ENCODE data around the gene MAL. TPM values are rescaled to one million over a fixed set of nuclear protein-coding genes. Genes with fewer than 3 reads are reported as not detected.

The MAL gene
- total RNA-seq, 1 donor from 2014 or later = 0.41 TPM

DNA sequence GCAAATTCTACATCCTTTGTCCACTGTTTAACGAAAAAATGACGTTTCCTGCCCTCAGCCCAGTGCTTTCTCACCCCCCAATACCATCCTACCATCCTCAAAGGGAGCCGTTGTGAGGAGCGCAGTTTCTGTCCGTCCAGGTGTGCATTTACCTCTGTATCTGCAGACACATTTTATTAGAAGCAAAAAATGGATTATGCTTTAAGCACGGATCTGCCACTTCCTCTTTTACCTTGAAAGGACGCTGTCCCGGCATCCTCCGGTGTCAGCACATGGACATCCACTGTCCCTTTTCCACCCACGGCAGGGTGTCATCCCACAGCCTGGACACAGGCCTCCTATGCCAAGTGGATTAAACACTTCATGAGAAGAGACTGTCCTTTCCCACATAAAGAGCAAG, 7.2 kb upstream of the MAL start:
- DNase-seq (ENCODE audit: low read depth) (no peak), FAIRE-seq (no peak)
- H3K4me1 Mint-ChIP-seq (ENCODE audit: low read depth, unreplicated experiment) = no peaks in the 10 kb centered on the region
- H3K27me3 Mint-ChIP-seq (ENCODE audit: low read depth, unreplicated experiment) = peaks cover 75% of the 10 kb centered on the region
- H3K4me2 ChIP-seq (ENCODE audit: low read length) = no peak overlapping the region
- H3K9me3 ChIP-seq (ENCODE audit: insufficient read depth, low read depth, low read length) = no peaks in the 10 kb centered on the region
- H2AFZ ChIP-seq (ENCODE audit: low read depth, low read length) = no peak overlapping the region
- H3K9me3 Mint-ChIP-seq (ENCODE audit: unreplicated experiment) = no peaks in the 10 kb centered on the region
- H3K4me3 ChIP-seq (ENCODE audit: insufficient read depth, low read depth, low read length) = no peak overlapping the region
- peaks cover 24% of the 10 kb centered on the region for H3K27me3 ChIP-seq (ENCODE audit: insufficient read depth, low read length)
- H3K4me1 ChIP-seq (ENCODE audit: insufficient read depth, low read length) = no peaks in the 10 kb centered on the region
- H3K36me3 ChIP-seq (ENCODE audit: insufficient read depth, low read length) = no peaks in the 10 kb centered on the region
- H3K27ac ChIP-seq (ENCODE audit: low read depth, low read length) = no peak overlapping the region
- no peak overlapping the region for H3K4me3 Mint-ChIP-seq (ENCODE audit: unreplicated experiment)
- H3K79me2 ChIP-seq (ENCODE audit: insufficient read depth, low read length) = no peaks in the 10 kb centered on the region
- no peak overlapping the region for H3K27ac Mint-ChIP-seq (ENCODE audit: unreplicated experiment)
- no peaks in the 10 kb centered on the region for H4K20me1 ChIP-seq (ENCODE audit: insufficient read depth, low read length)
- H3K9ac ChIP-seq (ENCODE audit: low read length) = no peak overlapping the region
- no peak for TF ChIP-seq EZH2 (IDR thresholded peaks at IDR 0.05; ENCODE audit: insufficient read depth, low read length)
- TF ChIP-seq, protein P1, sequence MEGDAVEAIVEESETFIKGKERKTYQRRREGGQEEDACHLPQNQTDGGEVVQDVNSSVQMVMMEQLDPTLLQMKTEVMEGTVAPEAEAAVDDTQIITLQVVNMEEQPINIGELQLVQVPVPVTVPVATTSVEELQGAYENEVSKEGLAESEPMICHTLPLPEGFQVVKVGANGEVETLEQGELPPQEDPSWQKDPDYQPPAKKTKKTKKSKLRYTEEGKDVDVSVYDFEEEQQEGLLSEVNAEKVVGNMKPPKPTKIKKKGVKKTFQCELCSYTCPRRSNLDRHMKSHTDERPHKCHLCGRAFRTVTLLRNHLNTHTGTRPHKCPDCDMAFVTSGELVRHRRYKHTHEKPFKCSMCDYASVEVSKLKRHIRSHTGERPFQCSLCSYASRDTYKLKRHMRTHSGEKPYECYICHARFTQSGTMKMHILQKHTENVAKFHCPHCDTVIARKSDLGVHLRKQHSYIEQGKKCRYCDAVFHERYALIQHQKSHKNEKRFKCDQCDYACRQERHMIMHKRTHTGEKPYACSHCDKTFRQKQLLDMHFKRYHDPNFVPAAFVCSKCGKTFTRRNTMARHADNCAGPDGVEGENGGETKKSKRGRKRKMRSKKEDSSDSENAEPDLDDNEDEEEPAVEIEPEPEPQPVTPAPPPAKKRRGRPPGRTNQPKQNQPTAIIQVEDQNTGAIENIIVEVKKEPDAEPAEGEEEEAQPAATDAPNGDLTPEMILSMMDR (IDR thresholded peaks at IDR 0.05; ENCODE audit: insufficient read depth, low read depth, low read length) = no peak
- no peaks in the 10 kb centered on the region for H3K36me3 Mint-ChIP-seq (ENCODE audit: low read depth, unreplicated experiment)

DNA sequence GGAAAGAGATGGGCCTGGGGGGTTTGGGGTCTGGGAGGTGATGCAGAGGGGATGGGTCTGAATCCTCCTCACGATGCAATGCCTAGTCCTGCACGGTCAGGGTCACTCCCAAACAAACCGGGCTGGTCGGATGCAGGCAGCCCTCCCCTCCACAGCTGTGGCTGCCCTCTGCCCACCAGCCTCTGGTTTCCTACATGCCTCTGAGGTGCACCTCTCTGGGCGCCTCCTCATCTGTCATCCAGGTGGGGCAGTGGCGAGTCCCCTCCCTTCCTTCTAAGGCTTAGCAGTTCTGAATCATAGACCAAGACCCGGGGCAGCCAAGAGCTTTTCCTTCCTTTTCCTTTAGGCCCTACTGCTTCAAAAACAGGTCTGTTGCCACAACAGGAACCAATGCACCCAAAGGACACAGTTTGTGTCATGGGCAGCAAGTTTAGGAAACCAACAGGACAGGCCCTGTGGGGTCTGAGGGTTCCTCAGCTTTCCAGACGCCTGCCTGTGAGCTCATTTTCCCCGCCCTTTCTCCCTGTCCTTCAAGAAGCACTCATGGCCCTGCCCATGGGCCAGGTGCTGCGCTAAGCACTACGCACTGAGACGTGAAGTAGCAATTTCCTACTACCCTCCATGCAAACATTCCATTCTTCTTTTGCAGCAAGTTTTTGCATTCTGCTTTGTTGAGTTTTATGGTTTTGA, 6.5 kb upstream of the MAL start:
- no peaks in the 10 kb centered on the region for H3K36me3 Mint-ChIP-seq (ENCODE audit: low read depth, unreplicated experiment)
- FAIRE-seq (no peak), DNase-seq (ENCODE audit: low read depth) (no peak)
- Histone ChIP-seq H3K27me3 (ENCODE audit: insufficient read depth, low read length) (peaks cover 31% of the 10 kb centered on the region), H3K79me2 (ENCODE audit: insufficient read depth, low read length) (no peaks in the 10 kb centered on the region), H4K20me1 (ENCODE audit: insufficient read depth, low read length) (no peaks in the 10 kb centered on the region), H3K9me3 (ENCODE audit: insufficient read depth, low read depth, low read length) (no peaks in the 10 kb centered on the region), H3K9ac (ENCODE audit: low read length) (no peak overlapping the region), H3K36me3 (ENCODE audit: insufficient read depth, low read length) (no peaks in the 10 kb centered on the region), H3K4me2 (ENCODE audit: low read length) (no peak overlapping the region), H2AFZ (ENCODE audit: low read depth, low read length) (no peak overlapping the region), H3K4me1 (ENCODE audit: insufficient read depth, low read length) (no peaks in the 10 kb centered on the region), H3K4me3 (ENCODE audit: insufficient read depth, low read depth, low read length) (no peak overlapping the region), H3K27ac (ENCODE audit: low read depth, low read length) (no peak overlapping the region)
- no peak for TF ChIP-seq EZH2 (IDR thresholded peaks at IDR 0.05; ENCODE audit: insufficient read depth, low read length)
- TF ChIP-seq, protein P1 (IDR thresholded peaks at IDR 0.05; ENCODE audit: insufficient read depth, low read depth, low read length) = no peak
- no peaks in the 10 kb centered on the region for H3K9me3 Mint-ChIP-seq (ENCODE audit: unreplicated experiment)
- no peak overlapping the region for H3K27ac Mint-ChIP-seq (ENCODE audit: unreplicated experiment)
- no peak overlapping the region for H3K4me3 Mint-ChIP-seq (ENCODE audit: unreplicated experiment)
- no peaks in the 10 kb centered on the region for H3K4me1 Mint-ChIP-seq (ENCODE audit: low read depth, unreplicated experiment)
- peaks cover 81% of the 10 kb centered on the region for H3K27me3 Mint-ChIP-seq (ENCODE audit: low read depth, unreplicated experiment)

DNA sequence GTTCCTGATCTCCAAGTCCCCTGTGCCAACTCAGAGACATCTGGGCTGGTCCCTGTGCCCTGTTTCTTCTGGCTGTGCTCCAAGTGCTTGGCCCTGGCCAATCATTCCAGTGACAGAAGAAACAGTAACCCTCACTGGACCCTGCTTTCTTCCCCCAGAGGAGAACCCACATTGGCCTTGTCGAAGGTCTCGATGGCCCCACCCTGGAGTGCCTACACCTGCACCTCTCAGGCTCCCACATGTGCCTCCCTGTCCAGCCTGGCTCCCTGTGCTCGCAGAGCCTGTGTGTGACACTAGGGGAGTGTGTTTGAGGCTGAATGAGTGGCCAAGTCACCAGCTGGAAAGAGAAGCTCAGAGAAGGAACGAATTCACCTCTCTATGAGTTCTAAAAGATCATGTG, 5.9 kb upstream of the MAL start:
- Histone ChIP-seq H3K79me2 (ENCODE audit: insufficient read depth, low read length) (no peaks in the 10 kb centered on the region), H3K9me3 (ENCODE audit: insufficient read depth, low read depth, low read length) (no peaks in the 10 kb centered on the region), H3K27me3 (ENCODE audit: insufficient read depth, low read length) (peaks cover 34% of the 10 kb centered on the region), H3K36me3 (ENCODE audit: insufficient read depth, low read length) (no peaks in the 10 kb centered on the region), H3K4me1 (ENCODE audit: insufficient read depth, low read length) (no peaks in the 10 kb centered on the region), H3K27ac (ENCODE audit: low read depth, low read length) (no peak overlapping the region), H2AFZ (ENCODE audit: low read depth, low read length) (no peak overlapping the region), H4K20me1 (ENCODE audit: insufficient read depth, low read length) (no peaks in the 10 kb centered on the region), H3K9ac (ENCODE audit: low read length) (no peak overlapping the region), H3K4me2 (ENCODE audit: low read length) (no peak overlapping the region), H3K4me3 (ENCODE audit: insufficient read depth, low read depth, low read length) (no peak overlapping the region)
- DNase-seq (ENCODE audit: low read depth) (no peak), FAIRE-seq (no peak)
- no peak overlapping the region for H3K27ac Mint-ChIP-seq (ENCODE audit: unreplicated experiment)
- no peaks in the 10 kb centered on the region for H3K9me3 Mint-ChIP-seq (ENCODE audit: unreplicated experiment)
- no peak overlapping the region for H3K4me3 Mint-ChIP-seq (ENCODE audit: unreplicated experiment)
- peaks cover 81% of the 10 kb centered on the region for H3K27me3 Mint-ChIP-seq (ENCODE audit: low read depth, unreplicated experiment)
- TF ChIP-seq, protein P1 (IDR thresholded peaks at IDR 0.05; ENCODE audit: insufficient read depth, low read depth, low read length) = no peak
- no peak for TF ChIP-seq EZH2 (IDR thresholded peaks at IDR 0.05; ENCODE audit: insufficient read depth, low read length)
- H3K36me3 Mint-ChIP-seq (ENCODE audit: low read depth, unreplicated experiment) = no peaks in the 10 kb centered on the region
- H3K4me1 Mint-ChIP-seq (ENCODE audit: low read depth, unreplicated experiment) = no peaks in the 10 kb centered on the region
